IMR-90 (cell line): ENCODE data around the gene TGFBI.

ENCODE experiments used
- BHLHE40 ChIP-seq: fragments of 150-350 bp; IDR thresholded peaks from 2 replicates; pipeline ENCODE4 v1.6.1; 2016; ENCODE audit warnings: mild to moderate bottlenecking, low read depth, low read length
- CEBPB ChIP-seq: IDR thresholded peaks from 2 replicates; pipeline ENCODE4 v1.6.1; 2012; ENCODE audit warnings: low read depth, low read length, improper control_type of control experiment
- CTCF ChIP-seq: conservative IDR thresholded peaks from 2 replicates; pipeline ENCODE4 v1.5.1; 2012; ENCODE audit warnings: mild to moderate bottlenecking, low read depth, low read length, improper control_type of control experiment
- ELK1 ChIP-seq: fragments of 150-350 bp; IDR thresholded peaks from 2 replicates; pipeline ENCODE4 v1.6.1; 2016; ENCODE audit warnings: low read depth, mild to moderate bottlenecking, low read length, moderate library complexity, borderline replicate concordance
- FOS ChIP-seq: fragments of 150-350 bp; IDR thresholded peaks from 2 replicates; pipeline ENCODE4 v1.6.1; 2016; ENCODE audit warnings: low read depth, low read length
- MAFK ChIP-seq: IDR thresholded peaks from 2 replicates; pipeline ENCODE4 v1.6.1; 2012; ENCODE audit warnings: low read depth, low read length, improper control_type of control experiment
- MAZ ChIP-seq: IDR thresholded peaks from 2 replicates; pipeline ENCODE4 v1.6.1; 2012; ENCODE audit warnings: low read depth, mild to moderate bottlenecking, low read length, improper control_type of control experiment, moderate library complexity, borderline replicate concordance
- MXI1 ChIP-seq: IDR thresholded peaks from 2 replicates; pipeline ENCODE4 v1.6.1; 2012; ENCODE audit warnings: low read depth, mild to moderate bottlenecking, low read length, moderate library complexity, borderline replicate concordance
- POLR2A ChIP-seq: IDR thresholded peaks from 2 replicates; pipeline ENCODE4 v1.6.1; 2012; ENCODE audit warnings: mild to moderate bottlenecking, low read depth, low read length
- RCOR1 ChIP-seq: IDR thresholded peaks from 2 replicates; pipeline ENCODE4 v1.6.1; 2012; ENCODE audit warnings: mild to moderate bottlenecking, low read length, improper control_type of control experiment; ENCODE audit not compliant: insufficient replicate concordance
- RFX5 ChIP-seq: IDR thresholded peaks from 2 replicates; pipeline ENCODE4 v1.8.0; 2012; ENCODE audit warnings: low read depth, mild to moderate bottlenecking, low read length, moderate library complexity
- SMC3 ChIP-seq: fragments of 150-350 bp; IDR thresholded peaks from 2 replicates; pipeline ENCODE4 v1.6.1; 2016; ENCODE audit warnings: low read depth, mild to moderate bottlenecking, antibody characterized with exemption, low read length, moderate library complexity
- USF2 ChIP-seq: fragments of 150-350 bp; IDR thresholded peaks from 2 replicates; pipeline ENCODE4 v1.6.1; 2017; ENCODE audit warnings: mild to moderate bottlenecking, antibody characterized with exemption, low read length, low read depth

GRCh38 chr5:135993880-135994636 is 34.7 kb upstream of the TGFBI start:
- TF ChIP-seq RFX5 (no peak), CTCF (no peak), POLR2A (peak; percentile 72), SMC3 (no peak), BHLHE40 (peak; percentile 90), MAFK (peak; percentile 37; the same call in 1 of the 2 replicates), MXI1 (no peak), RCOR1 (peak; percentile 51), ELK1 (no peak), CEBPB (peak; percentile 27; the same call in 1 of the 2 replicates), USF2 (no peak), MAZ (peak; percentile 63; the same call in 1 of the 2 replicates), FOS (peak; percentile 95)
